C4-2B (cell line): ENCODE results near the gene OPRL1.

Source experiments
- CTCF ChIP-seq: fragments of 450-650 bp; conservative IDR thresholded peaks from 2 replicates; pipeline ENCODE4 v1.5.1; 2017; ENCODE audit warnings: mild to moderate bottlenecking
- ZFX ChIP-seq: fragments of 450-650 bp; IDR thresholded peaks from 2 replicates; pipeline ENCODE4 v1.6.1; 2017

- TF ChIP-seq CTCF (no peak), ZFX (no peak)
These were observed 37.7 kb upstream of the OPRL1 start for GRCh38 chr20:64042054-64042781.
